HG03159 (cell line): Measurements from ENCODE around the gene TNIK.
"Not testable (repeated sequence)": the region's sequence is repeated elsewhere in the genome, so short reads cannot be mapped to it uniquely, and the experiment has no call there.

Source experiments
- ATAC-seq: cut with Tn5 transposase; IDR thresholded peaks from one replicate; pipeline ENCODE4 v1.9.1; 2021; ENCODE audit warnings: mild to moderate bottlenecking, moderate library complexity; ENCODE audit not compliant: unreplicated experiment

TNIK gene

GRCh38 chr3:171446801-171447578, 13.2 kb downstream of the TNIK start:
- no peak for ATAC-seq

DNA sequence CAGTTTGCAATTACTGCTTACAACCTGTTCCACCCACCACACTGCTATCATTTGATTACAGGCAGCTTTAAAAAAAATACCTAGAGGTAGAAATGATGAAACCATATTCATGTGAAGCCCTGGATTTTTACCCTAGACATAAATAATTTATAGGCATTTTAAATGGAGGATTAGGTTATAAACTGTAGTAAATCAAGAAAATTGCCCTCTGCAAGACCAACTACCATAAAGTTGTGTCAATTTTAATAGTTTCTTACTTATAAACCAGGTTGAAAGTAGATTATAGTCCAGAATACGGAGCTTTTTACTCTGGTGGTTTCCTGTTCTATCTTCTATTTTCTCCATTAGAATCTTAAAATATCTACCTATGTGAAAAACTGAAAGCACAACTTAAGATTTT, 13.9 kb downstream of the TNIK start:
- ATAC-seq: no peak

DNA sequence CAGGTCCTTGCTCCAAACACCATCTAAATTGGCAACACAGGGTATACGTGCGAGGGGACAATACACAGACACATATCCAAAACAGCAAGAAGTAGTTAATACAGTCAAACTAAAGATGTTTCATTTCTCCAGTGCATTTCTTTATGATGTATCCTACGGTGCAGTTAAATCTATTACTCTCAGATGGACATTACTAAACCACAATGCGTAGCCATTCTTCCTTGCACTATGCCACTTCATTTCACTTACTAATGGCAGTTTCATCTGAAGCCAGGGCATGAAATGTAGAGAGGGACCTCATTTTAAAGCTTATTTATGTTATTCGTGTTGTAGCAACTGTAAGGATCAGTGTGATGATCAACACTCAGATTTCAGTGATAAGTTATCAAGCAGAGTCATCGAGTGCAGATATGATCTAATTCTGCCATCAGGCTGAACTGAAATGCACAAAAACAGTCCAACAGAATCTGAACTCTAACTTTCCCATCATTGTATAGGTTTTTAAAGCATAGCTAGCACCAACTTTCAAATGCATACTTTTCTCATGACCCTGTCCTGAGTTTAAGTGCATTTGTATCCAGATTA, 14.5 kb downstream of the TNIK start:
- ATAC-seq: no peak

GRCh38 chr3:171444001-171444690, 16.1 kb downstream of the TNIK start:
- ATAC-seq: no peak

- no peak for ATAC-seq
Observed at GRCh38 chr3:171443211-171443957, 16.8 kb downstream of the TNIK start.

GRCh38 chr3:171442184-171442583, 18.0 kb downstream of the TNIK start:
- ATAC-seq: no peak

DNA sequence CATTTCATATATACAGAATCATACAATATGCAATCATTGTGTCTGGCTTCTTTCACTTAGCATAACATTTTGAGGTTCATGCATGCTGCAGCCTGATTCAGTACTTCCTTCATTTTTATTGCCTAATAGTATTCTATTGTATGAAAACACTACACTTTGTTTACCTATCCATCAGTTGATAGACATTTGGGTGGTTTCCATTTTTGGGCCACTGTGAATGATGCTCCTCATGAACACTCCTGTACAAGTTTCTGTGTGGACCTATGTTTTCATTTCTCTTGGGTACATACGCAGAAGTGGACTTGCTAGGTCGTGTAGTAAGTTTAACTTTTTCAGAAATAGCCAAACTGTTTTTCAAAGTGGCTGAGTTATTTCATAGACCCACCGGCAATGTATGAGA, 18.8 kb downstream of the TNIK start:
- ATAC-seq: no peak

DNA sequence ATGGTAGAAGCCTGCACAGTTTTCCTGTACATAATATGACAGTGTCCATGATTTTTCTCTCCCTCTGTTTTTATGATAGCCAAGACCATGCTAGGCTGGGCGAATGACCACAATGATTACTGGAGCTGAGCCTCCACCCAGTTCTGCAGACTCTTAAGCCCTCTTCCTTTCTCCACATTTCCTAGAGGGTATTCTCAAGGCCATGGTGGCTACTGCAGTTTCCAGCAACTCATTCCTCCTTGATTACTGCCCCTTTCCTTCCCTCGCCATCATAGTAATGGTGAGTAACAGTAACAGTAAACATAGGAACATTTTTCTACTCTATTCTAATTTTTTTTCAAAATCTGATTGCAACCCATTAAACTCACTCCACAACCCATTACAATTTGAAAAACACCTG, 20.2 kb downstream of the TNIK start:
- no peak for ATAC-seq

- no peak for ATAC-seq
Observed at GRCh38 chr3:171437115-171437756, 23.0 kb downstream of the TNIK start.

- ATAC-seq: no peak
Observed at GRCh38 chr3:171436380-171436779, 23.8 kb downstream of the TNIK start.

GRCh38 chr3:171435757-171436156, 24.4 kb downstream of the TNIK start:
- no peak for ATAC-seq

DNA sequence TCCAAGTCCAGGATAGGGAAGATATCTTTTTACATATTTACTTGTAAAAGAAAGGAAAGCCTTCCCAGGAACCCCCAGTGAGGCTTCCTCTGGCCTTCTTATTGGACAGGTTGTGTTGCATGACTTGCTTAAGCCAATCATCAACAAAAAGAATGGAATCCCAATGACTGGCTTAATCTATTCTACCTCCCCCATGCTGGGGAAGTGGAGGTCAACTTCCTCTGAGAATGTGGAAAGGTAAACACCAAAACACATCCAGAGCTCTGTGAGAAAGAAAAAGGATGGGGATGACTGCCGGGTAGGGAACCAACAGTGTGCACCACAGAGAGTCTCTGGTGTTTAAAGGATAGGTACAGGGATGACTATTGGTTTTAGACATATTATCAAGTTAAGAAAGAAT, 25.1 kb downstream of the TNIK start:
- no peak for ATAC-seq

DNA sequence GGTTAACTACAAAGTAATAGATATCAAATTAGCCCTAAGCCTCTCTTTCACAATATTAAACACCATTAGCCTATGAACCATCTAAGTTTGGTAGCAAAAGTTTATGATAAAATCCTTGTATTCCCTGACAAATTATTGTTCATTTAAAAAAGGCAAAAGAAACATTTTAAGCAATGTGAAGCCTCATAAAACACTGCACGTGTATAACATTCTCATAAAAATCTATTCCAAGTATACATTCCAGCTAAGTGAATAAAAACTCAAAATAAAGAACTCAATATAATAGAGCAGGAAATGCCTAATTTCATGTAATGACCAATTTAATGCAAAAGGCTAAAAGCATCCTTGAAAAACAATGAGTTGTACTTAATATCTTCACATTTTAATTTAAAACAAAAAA, 27.7 kb downstream of the TNIK start:
- no peak for ATAC-seq

DNA sequence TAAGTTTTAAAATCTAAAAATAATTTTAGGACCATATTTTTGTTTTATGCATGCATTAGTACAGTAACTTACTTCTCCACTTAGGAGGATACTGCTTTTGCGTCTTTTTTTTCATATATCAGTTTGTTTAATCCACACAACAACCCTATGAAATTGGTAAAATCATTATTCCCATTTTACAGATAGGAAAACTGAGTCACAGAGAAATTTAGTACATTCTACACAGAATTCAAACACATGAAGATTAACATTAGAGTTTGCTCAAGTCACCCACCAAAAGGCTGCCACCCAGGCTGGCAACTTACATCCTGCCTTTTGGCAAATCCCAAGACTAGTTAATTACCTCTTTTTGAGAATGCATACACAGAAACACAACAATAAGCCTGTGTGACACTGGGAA, 28.7 kb downstream of the TNIK start:
- ATAC-seq: no peak

GRCh38 chr3:171430530-171430929, 29.7 kb downstream of the TNIK start:
- ATAC-seq: no peak

DNA sequence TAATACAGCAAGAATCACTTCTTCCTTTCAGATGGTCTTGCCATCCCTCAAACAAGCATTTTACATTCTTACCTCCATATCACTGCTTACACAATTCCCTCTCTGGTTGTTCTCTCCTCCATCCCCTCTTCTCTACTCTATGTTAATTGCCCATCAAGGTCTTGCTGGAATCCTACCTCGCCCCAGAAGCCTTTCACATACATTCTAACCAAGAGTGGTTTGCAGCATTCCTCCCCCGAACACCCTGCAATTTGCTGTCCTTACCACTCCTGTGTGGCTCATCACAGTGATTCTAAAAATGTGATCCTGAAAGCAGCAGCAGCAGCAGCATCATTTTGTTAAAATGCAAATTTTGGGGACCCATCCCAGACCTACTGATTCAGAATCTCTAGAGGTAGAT, 30.6 kb downstream of the TNIK start:
- ATAC-seq: no peak

DNA sequence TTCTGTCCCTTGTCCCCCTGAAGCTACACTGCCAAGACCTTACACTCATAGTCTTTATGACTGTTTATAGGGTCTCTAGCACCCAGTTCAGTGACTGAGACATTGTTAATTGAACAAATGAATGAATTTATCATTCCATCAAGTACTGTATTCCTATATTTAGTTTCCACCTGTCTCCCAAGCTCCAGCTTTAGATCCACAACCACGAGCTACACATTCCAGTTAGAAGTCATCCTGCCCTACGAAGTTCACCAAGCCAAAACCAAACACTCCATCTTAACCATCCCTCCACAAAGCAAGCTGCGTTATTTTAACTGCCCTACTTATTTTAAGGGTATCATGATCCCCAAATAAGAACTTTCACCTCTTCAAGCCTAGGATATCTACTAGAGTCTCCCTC, 31.3 kb downstream of the TNIK start:
- no peak for ATAC-seq

- ATAC-seq: no peak
Observed at GRCh38 chr3:171428321-171428787, 31.9 kb downstream of the TNIK start.

- ATAC-seq: no peak
Observed at GRCh38 chr3:171427771-171428320, 32.4 kb downstream of the TNIK start.

GRCh38 chr3:171424063-171424462, 36.1 kb downstream of the TNIK start:
- not testable (repeated sequence) for ATAC-seq

DNA sequence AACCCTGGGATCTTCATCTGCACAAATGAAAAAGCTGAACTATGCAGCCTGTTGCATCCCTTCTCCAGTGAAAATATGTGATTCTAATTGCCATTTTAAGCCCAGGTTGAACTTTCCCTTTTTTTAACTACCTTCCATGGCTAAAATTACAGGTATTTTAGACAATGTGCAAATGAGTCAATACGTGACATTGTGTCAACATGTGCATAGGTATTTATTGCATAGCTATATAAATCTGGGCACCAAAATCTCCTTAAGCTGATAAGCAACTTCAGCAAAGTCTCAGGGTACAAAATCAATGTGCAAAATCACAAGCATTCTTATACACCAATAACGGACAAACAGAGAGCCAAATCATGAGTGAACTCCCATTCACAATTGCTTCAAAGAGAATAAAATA, 37.4 kb downstream of the TNIK start:
- ATAC-seq: not testable (repeated sequence)
